Measurements from ENCODE around the gene MYH4. TPM values are rescaled to one million over a fixed set of nuclear protein-coding genes. Genes with fewer than 3 reads are reported as not detected.

Gene MYH4
- total and polyA plus RNA-seq, 2 of the 8 experiments (the other 6 are each of a cell fraction or from before 2014, with no cell fraction given) = not detected

DNA sequence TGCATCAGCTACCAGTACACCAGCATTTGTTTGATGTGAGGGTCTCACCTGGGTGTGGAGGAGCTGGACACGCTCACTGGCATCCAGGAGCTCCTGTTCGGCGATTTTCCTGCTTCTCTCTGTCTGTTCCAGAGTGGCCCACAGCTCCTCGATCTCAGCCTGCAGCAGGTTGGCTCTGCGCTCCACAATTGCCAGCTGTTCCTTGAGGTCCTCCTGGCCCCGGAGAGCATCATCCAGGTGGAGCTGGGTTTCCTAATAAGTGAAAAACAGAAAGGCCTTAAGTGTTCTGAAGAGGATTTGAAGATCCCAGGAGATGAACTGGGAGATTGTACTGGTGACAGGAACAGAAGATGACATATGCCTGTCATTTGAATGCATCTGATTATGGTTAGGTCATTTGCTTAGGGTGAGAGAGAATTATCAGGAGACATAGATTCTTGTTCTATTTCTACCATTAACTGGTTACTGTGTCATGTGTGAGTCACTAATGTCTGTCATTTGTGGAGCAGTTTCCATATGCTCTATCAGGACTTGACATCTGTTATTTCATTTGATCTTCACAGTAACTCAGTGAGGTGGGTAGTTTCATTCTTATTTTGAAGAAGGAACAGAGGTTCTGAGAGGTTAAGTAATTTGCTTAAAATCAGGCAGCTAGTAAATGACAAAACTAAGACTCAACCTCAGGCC is 75.0 kb downstream of the MYH4 start:
- Histone ChIP-seq H2BK15ac (ENCODE audit: low read length) (no peak overlapping the region), H3K4me1 (replicated peaks in 1 of 4; ENCODE audit: control insufficient read depth in 3 of 4, insufficient read depth in 4 of 4, low read length in 3 of 4) (no peaks in the 10 kb centered on the region), H4K5ac (ENCODE audit: insufficient read length, low read depth, low read length) (no peak overlapping the region), H3K27me3 (replicated peaks in 1 of 4; ENCODE audit: control insufficient read depth in 3 of 4, extremely low read depth in 1 of 4, insufficient read depth in 3 of 4, low read length in 3 of 4) (no peaks in the 10 kb centered on the region), H2BK5ac (ENCODE audit: low read depth, low read length) (no peak overlapping the region), H2BK20ac (ENCODE audit: low read length) (no peak overlapping the region), H3K36me3 (ENCODE audit: control insufficient read depth in 2 of 4, insufficient read depth in 4 of 4, low read length in 3 of 4) (no peaks in the 10 kb centered on the region), H3K9ac (replicated peaks in 1 of 4; ENCODE audit: extremely low read depth in 1 of 4, low read depth in 3 of 4, low read length in 3 of 4) (no peak overlapping the region; a peak in 2 of 7 replicates), H2AK5ac (ENCODE audit: low read depth, low read length) (no peak overlapping the region), H3K4me2 (ENCODE audit: insufficient read depth in 1 of 2, low read depth in 2 of 2, low read length in 2 of 2) (no peak overlapping the region), H3K27ac (ENCODE audit: low read depth, low read length) (no peak overlapping the region), H2AFZ (ENCODE audit: low read length) (no peak overlapping the region), H3K23ac (ENCODE audit: insufficient read length) (no peak overlapping the region), H3K14ac (ENCODE audit: insufficient read length) (no peak overlapping the region), H4K20me1 (replicated peaks in 1 of 2; ENCODE audit: control insufficient read depth in 1 of 2, insufficient read depth in 2 of 2, low read length in 2 of 2) (no peaks in the 10 kb centered on the region), H3K79me1 (ENCODE audit: low read depth, low read length) (no peaks in the 10 kb centered on the region), H3K18ac (ENCODE audit: extremely low read depth, low read length) (no peak overlapping the region), H3K79me2 (ENCODE audit: control insufficient read depth in 1 of 2, insufficient read depth in 2 of 2, low read length in 2 of 2) (no peaks in the 10 kb centered on the region), H3K4ac (replicated peaks; ENCODE audit: insufficient read length, low read depth, low read length) (no peak overlapping the region), H3K4me3 (ENCODE audit: extremely low read depth in 1 of 4, insufficient read depth in 2 of 4, low read depth in 3 of 4, low read length in 4 of 4) (no peak overlapping the region), H4K8ac (ENCODE audit: extremely low read depth, insufficient read depth, low read length) (no peak overlapping the region), H3K9me3 (ENCODE audit: insufficient read depth in 2 of 2, low read depth in 1 of 2, low read length in 1 of 2) (no peaks in the 10 kb centered on the region), H3K23me2 (ENCODE audit: low read depth, low read length) (no peaks in the 10 kb centered on the region), H4K91ac (replicated peaks; ENCODE audit: insufficient read length, low read length) (no peak overlapping the region), H3K56ac (replicated peaks; ENCODE audit: insufficient read length, low read depth, low read length) (no peak overlapping the region), H2BK12ac (ENCODE audit: low read depth, low read length) (no peak overlapping the region), H2BK120ac (replicated peaks; ENCODE audit: low read depth, low read length) (no peak overlapping the region)
- ChIA-PET CTCF (ENCODE audit: partially characterized antibody) (interaction anchor here (0.6 to 1.8 kb wide), 6 partner anchors 13 to 223 kb away, joined by 3 to 6 read pairs (median 4); no protein-coding TSS in a partner anchor), POLR2A (ENCODE audit: partially characterized antibody) (no interaction called here)
- DNase-seq (ENCODE audit: low read depth in 1 of 2, low spot score in 2 of 2) = no peak
- WGBS, 2 experiments (ENCODE audit: extremely low coverage in 1 of 2, insufficient coverage in 1 of 2, insufficient read length in 1 of 2, insufficient replicate concordance in 2 of 2, low coverage in 1 of 2, low lambda C conversion rate in 2 of 2, missing lambda C conversion rate in 1 of 2) = 98% methylated on average over 6 of the region's 6 CpGs; no CpG with 5 or more reads in 1 of the 2 experiments
- FAIRE-seq = no peak
- TF ChIP-seq SIX5 (IDR thresholded peaks at IDR 0.05; ENCODE audit: low read depth, low read length) (no peak), CHD2 (IDR thresholded peaks at IDR 0.05; ENCODE audit: low read length) (no peak), SRF (IDR thresholded peaks at IDR 0.05; ENCODE audit: low read depth, low read length) (no peak), TAF1 (IDR thresholded peaks at IDR 0.05; ENCODE audit: low read depth, low read length) (no peak), EZH2 (IDR thresholded peaks at IDR 0.05; ENCODE audit: low read depth, low read length, severe bottlenecking) (no peak), ATF3 (IDR thresholded peaks at IDR 0.05; ENCODE audit: insufficient read depth, low read depth, low read length) (no peak), ASH2L (IDR thresholded peaks at IDR 0.05; ENCODE audit: low read length) (no peak), CBX8 (IDR thresholded peaks at IDR 0.05; ENCODE audit: borderline replicate concordance, low read depth, low read length) (no peak), FOSL1 (IDR thresholded peaks at IDR 0.05; ENCODE audit: insufficient read depth, low read depth, low read length) (no peak), PHF8 (conservative IDR thresholded peaks at IDR 0.05; ENCODE audit: low read depth, low read length) (no peak), SIRT6 (IDR thresholded peaks at IDR 0.05; ENCODE audit: low read length) (no peak), SP4 (IDR thresholded peaks at IDR 0.05; ENCODE audit: low read length) (no peak)
- TF ChIP-seq, protein P1, sequence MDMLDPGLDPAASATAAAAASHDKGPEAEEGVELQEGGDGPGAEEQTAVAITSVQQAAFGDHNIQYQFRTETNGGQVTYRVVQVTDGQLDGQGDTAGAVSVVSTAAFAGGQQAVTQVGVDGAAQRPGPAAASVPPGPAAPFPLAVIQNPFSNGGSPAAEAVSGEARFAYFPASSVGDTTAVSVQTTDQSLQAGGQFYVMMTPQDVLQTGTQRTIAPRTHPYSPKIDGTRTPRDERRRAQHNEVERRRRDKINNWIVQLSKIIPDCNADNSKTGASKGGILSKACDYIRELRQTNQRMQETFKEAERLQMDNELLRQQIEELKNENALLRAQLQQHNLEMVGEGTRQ (IDR thresholded peaks at IDR 0.05; ENCODE audit: low read length) = no peak
